NOMO-1 (cell line): ENCODE measurements around the gene HLCS.

Experiments
- DNase-seq, 2 experiments: peaks; one replicate each; lab custom pipeline; 2025; ENCODE audit not compliant: unreplicated experiment in 2 of 2; lab: John Stamatoyannopoulos, UW

The HLCS gene

DNA sequence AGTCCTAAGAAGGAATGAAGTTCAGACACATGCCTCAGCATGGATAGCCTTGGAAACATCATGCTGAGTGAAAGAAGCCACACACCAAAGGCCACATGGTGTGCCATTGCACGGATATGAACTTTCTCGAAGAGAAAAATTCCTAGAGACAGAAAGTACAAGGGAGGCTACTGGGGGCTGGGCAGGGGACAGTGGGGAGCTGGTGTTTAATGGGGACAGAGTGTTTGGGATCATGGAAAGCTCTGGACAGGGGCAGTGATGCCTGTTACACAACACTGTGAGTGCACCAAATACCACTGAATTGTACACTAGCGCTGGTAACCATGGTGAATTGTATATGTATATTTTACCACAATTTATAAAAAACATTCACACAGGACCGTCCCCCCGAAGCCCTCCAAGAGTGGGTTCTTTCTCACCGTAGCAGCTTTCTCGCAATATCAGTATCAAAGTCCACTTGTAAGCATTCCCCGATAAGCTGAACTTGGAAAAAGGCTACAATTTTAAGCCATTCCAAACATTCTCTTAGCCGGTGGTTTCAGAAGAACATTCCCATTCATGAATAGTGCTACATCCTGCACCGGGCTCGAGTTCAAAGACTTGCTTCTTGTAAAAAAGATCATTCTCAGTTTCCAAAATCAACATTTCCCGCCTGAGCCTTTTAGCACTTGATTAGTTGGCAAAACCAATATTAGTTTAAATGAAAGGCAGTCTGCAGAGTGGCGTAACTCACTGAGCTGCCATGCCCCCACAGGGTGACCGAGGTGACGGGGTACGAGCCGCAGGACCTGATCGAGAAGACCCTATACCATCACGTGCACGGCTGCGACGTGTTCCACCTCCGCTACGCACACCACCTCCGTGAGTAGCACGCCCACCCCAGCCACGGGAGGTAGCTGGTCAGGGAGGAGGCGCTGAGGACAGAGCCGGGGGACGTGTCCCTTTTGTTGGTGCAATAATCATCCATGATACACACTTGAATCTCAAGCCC is 235.9 kb downstream of the HLCS start:
- DNase-seq = no peak

DNA sequence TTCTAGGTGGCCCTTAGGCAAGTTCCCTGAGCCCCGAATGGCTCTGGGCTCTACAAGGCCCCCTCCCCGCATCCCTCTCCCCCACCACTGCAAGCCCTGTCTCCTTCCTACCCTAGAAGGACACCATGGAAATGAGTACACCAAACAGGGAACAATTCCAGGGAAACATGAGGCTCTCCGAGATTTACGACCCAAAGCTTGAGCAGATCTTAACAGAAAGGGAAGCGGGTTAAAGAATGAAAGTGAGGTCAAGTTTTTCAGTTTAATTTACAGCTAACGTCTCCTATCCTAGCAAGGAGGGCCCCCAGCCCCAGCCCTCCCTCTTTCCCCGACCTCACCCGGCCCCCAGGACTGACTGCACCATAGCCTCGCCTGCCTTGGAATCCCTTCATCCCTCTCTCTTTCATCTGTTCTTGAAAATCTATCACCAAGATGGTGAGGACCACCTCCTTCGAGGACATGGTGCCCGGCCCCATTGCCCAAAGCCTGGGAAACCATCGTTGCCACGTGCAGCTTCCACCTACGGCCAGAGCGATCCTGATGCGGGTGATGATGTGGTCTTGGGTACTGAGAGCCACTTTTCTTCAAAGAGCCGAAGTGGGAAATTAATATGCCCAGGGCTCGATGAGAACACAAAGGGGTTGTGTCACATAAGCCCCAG is 237.0 kb downstream of the HLCS start:
- DNase-seq = no peak

DNA sequence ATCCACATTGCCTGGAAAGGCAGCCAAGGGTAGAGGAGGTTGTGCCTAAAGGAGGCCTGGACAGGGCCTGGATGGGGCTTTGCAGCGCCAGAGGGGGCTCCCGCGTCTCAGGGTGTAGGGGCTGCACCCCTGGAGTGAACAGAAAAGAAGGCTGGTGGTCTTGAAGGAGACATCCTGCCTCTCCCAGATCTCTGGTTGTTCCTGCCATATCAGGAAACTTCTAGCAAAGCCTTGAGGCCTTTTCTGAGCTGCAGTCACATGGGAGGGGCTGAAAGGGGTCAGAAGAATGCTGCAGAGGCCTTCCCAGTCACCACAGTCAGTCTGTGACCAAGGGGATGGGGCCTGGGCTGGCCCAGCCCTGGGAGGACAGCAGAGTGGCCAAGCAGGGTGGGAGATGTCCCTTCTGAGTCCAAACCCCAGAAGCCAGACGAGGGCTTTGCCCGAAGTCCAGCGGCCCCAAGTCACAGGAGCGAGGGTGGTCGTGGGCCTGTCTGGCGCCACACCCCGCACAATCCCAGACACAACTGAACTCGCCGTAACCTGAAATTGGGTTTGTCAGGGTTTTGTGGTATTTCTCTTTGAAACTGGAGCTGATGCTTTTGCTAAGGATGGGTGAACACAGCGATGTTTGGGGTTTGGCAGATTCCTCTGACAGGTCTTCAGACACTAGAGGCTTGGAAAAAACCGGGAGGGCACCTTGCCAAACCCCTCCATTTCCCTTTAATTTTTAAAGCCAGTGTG is 237.9 kb downstream of the HLCS start:
- DNase-seq = no peak

DNA sequence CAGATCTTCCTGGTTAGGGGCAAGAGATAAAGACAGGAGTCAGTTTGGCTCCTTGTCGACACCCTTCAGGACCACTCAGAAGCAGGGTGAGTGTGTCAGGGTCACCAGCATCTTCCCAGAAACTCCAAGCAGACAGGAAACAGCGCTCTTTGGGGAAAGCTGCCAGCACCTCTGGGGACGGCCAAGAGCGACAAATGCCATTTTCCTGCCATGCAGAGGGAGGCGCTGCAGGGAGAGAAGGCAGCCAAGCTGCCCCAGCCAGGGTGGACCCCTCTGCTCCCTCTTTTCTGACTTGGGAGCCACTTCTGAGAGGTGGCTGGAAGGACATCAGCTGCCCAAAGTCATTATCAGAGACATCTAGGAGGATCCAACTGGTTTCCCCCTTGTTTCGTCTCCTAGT is 238.6 kb downstream of the HLCS start:
- DNase-seq = no peak

DNA sequence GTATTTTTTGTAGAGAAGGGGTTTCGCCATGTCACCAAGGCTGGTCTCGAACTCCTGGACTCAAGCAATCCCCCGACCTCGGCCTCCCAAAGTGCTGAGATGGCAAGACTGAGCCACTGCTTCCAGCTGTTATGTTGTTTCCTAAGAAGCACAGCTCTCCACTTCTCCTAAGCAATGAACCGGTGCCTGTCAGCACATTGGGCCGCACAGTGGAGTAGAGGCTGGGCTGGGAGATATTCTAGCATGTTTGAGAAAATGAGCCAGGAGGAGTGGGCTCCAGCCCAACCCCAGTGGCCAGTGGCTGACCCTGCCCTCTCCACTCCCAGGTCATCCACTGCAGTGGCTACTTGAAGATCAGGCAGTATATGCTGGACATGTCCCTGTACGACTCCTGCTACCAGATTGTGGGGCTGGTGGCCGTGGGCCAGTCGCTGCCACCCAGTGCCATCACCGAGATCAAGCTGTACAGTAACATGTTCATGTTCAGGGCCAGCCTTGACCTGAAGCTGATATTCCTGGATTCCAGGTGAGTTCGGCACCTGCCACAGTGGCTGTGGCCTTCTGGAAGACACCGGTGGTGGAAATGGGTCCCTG is 240.6 kb downstream of the HLCS start:
- no peak for DNase-seq

DNA sequence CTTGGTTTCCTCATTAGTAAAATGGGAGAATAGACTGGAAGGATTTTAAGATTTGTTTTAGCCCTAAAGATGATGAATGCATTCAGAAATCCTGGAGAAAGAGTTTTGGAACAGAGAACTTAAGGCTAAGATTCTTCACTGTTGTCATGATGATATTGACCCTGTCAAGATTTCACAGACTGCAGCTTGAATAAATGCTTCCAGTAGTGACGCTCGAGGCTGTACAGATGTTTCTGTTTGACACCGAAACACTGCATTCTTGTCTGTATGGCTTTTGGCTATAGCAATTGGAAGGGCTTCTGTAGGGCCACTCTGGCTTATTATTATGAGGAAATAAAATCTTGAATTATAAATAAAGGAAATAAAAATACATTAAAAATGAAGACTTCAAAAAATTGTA is 241.8 kb downstream of the HLCS start:
- no peak for DNase-seq

DNA sequence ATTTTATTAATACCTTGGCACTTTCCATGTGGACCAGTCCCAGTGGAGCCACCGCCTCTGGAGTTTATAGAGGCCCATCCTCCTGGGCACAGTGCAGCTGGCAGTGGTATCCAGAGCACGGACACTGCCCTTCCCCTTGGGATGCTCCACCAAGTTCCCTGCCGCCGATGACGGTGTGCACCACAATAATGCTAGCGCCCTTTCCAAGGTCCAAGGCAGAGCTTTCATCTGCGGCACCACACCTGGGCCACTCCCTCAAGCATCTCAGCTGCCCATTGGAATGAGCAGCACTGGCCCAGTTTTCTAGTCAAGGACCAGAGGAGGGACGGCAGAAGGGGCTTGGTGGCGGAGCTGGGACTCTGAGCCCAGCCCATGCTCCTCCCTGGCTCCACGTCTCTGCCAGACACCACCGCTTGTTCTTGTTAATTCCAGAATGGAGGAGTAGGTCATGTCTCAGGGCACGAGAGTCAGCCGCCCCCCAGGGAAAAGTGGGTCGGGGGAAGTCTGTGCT is 243.0 kb downstream of the HLCS start:
- no peak for DNase-seq

DNA sequence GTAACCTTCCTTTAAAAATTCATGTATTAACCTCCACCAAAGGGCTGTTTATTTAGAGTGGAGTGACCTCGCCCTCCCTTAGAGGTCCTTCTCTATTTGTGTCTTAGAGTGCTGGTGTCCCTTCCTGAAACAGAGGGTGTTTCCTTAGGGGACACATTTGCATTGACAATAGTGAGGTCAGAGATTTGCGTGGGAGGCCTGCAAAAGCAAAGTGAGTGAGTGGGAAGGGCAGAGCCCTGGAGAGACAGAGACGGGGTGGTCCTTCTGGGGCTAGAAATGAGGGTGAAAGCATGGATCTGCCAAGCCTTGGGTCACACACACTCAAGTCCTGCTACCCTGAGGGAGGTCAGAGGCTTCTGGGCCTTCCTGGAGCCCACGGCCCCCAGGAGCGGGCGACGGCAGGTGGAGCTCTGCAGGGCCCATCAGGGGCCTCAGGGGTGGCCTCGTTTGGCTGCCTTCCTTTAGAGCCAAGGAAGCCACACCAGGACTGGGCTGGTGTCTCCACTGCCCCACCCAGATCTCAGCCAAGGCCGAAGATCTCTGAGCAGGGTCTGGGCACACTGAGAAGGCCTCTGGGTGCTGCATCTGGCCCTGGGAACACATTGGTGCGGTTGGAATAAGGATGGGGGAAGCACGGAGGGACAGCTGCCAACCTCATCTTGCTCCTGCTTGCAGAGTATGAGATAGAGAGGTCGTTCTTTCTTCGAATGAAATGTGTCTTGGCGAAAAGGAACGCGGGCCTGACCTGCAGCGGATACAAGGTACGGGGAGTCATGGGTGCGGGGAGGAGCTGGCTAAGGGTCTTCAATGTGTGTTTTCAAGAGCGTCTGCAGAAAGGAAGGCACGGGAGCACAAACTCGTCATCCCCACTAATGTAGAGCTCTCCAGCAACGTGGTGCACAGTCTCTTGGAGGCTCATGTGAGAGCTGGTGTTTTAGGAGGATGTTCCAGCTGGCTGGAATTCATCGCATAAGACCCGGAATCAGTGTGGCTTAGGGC is 243.8 kb downstream of the HLCS start:
- DNase-seq = no peak

DNA sequence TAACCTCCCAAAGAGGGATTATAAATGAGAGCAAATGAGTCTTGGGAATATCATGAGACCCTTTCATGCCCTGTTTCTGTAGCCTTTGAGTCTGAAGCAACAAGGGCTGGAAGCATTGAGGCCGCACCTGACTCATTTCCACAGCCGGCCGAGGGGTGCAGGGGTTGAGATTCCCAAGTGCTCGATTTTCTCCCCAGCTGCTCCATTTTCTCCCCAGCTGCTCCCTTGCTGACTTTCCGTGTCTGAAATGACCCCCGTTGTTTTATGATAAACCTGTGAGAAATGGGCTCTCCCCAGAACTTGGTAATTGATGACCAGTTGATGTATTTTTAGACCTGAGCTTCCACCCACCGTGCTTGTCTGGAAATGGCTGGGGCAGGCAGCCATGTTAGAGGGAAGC is 244.7 kb downstream of the HLCS start:
- DNase-seq = no peak

DNA sequence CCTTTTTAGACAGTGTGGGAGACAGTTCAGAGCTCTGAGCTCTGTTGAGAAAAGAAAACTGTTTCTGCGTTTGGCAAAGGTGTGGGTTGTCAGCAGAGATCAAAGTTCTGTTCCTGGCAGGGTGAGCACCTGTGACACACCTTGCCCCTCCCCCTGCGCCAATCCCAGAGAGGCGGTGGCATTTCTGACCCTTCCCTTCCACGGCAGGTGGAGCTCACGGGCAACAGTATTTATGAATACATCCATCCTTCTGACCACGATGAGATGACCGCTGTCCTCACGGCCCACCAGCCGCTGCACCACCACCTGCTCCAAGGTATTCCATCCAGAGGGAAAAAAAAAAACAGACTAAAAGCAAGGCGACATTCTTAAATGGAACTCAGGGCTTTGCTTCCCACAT is 246.9 kb downstream of the HLCS start:
- no peak for DNase-seq

DNA sequence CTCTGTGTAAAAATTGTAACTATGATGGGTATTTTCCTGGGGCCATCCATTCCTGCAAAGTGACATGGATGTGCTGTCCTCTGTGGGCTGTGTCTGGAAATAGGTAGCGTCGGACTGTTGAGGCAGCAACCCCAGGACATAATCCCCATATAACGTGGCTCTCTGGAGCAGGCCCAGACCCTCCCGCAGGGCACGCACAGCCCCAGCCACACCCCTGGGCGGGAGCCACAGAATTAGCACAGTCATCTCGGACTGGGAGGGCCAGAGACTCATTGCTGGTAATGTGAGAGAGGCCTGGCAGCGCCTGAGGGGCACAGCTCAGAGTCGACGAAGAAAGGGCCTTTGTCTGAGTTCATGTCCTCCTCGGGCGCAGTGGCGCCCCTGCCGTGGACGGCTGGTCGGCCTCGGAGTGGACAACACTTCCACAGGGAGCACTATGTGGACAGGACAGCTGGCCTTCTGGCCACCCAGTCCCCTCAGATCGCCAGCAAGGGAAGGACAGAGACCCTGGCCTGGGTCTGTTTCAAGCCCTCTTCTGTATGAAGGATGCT is 247.4 kb downstream of the HLCS start:
- DNase-seq = no peak

DNA sequence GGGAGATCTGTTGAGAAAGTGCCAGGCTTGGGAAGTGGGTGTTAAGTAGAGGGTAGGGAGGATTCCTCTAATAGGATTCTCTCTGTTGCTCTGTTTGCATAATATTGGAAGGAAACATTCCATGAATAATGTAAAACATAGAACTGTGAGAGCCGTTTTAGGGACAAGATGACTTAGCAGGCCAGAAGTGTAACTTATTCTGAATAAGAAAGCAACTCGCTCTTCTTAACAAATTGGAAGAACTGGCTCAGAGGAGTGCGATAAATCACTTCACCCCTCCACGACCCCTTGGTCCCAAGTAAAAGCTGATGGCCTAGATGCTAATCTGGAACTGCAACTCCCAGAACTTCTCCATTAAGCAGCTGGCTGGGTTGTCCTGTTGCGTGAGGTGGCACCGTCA is 248.5 kb downstream of the HLCS start:
- DNase-seq = no peak

DNA sequence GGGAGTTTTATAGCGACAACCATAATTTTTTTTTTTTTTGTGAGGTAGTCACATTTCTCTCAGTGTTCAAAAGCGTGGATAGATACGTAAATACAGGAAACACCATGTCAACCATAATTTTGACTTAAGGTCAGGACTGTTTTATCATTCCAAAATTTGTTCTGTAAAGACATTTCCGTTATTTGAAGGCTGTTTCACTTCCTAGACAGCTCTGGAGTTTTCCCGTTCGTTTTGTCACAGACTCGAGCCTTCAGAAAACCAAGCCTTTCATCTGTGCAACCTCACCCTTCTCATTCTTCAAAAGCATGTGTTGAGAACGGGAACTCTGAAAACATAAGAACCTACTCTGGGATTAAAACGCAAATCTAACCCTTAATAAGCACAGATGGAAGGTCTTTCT is 249.6 kb downstream of the HLCS start:
- no peak for DNase-seq

DNA sequence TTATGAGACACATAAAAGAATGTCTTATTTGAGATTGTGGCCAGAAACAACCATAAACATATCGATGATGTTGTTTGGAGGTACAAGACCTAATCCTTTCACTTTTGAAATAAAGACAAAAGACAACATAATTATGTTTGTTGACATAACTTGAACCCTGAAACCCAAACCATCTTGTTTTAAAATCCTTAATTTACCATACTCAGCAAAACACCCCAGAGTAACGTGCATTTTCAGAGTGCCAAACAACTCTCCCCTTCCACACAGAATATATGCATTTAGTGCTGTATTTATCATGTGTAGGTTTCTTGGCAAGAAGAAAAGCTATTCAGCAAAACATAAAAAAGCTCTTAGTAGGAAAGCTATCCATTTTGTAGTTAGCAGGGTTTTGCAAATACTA is 250.1 kb downstream of the HLCS start:
- no peak for DNase-seq

DNA sequence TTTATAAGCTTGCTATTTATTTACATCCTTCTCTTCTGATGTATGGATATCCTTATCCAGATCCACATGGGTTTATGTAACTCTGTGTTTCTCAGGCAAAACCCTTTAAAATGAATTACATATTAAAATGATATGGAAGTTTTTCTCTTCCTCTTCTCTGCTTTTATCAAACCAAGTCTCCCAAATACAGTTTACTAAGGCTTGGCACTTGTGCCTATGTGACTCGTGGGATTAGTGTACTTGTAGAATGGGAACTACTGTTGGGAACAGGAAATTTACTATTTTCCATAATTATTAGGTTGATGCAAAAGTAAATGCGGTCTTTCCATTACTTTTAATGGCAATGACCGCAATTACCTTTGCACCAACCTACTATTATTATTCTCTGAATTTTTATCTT is 252.7 kb downstream of the HLCS start:
- no peak for DNase-seq

DNA sequence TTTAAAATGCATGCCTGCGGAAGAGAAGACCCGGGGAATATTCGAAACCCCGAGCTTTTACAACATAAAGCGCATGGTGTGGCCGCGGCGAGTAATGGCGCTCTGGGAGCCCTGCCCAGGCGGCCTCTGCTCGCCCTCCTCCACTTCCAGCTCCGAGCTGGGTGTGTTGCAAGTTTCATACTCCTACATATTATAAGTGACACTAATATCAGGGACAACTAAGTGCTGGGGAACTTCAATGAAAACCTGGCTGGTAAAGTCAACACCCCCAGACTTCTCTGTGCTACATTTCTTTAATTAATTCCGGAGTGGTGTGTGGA is 255.8 kb downstream of the HLCS start:
- DNase-seq = no peak

DNA sequence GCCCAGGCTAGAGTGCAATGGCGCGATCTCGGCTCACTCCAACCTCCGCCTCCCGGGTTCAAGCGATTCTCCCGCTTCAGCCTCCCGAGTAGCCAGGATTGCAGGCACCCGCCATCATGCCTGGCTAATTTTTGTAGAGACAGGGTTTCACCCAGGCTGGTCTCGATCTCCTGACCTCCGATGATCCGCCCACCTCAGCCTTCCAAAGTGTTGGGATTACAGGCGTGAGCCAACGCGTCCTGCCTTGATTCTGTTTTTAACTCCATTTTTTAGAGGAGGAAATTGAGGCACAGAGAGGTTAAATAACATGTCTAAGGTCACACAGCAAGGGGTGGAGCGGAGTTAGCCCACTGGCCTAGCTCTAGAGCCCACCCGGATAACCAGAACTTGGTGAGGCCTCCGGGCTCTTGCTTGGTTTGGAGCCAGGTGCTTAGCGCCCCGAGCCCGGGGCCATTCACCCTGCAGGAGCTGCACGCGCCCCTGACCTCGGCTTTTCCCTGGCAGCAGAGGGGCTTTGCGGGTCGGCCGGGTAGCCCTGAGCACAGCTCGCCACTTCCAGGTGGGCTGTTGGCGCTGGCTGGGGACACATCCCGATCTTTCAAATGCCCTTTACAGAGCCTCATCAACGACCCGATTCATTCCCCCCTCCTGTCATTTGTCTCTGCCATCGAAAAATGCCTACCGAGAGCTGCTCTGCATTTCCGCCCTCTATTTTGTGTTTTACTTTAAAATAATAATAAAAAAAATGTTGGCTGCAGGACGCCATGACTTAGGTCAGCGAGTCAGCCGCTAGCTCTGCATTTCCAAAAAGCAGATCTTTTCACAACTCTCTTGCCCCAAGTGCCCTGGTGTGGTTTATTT is 256.4 kb downstream of the HLCS start:
- DNase-seq = no peak

DNA sequence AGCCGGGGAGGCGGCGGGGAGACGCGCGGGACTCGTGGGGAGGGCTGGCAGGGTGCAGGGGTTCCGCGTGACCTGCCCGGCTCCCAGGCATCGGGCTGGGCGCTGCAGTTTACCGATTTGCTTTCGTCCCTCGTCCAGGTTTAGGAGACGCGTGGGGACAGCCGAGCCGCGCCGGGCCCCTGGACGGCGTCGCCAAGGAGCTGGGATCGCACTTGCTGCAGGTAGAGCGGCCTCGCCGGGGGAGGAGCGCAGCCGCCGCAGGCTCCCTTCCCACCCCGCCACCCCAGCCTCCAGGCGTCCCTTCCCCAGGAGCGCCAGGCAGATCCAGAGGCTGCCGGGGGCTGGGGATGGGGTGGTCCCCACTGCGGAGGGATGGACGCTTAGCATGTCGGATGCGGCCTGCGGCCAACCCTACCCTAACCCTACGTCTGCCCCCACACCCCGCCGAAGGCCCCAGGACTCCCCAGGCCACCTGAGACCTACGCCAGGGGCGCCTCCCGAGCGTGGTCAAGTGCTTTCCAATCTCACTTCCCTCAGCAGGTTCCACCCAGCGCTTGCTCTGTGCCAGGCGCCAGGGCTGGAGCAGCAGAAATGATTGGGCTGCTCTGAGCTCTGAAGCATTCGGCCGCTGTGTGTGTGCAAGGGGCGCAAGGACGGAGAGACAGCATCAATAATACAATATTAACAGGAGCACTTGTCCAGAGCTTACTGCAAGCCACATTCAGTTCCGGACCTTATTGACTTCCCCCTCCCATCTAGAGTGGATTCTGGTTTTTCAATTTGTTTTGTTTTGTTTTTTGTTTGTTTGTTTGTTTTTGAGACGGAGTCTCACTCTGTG is 257.2 kb downstream of the HLCS start:
- no peak for DNase-seq
